GM18870 (cell line): ENCODE measurements around the gene DBH.

Experiments used
- ATAC-seq: cut with Tn5 transposase; IDR thresholded peaks from one replicate; pipeline ENCODE4 v1.9.1; 2021; ENCODE audit warnings: moderate library complexity; ENCODE audit not compliant: unreplicated experiment

Gene DBH

GRCh38 chr9:133696071-133696472 is 59.9 kb downstream of the DBH start:
- no peak for ATAC-seq

GRCh38 chr9:133699546-133699945 is 63.4 kb downstream of the DBH start:
- ATAC-seq, result no peak

DNA sequence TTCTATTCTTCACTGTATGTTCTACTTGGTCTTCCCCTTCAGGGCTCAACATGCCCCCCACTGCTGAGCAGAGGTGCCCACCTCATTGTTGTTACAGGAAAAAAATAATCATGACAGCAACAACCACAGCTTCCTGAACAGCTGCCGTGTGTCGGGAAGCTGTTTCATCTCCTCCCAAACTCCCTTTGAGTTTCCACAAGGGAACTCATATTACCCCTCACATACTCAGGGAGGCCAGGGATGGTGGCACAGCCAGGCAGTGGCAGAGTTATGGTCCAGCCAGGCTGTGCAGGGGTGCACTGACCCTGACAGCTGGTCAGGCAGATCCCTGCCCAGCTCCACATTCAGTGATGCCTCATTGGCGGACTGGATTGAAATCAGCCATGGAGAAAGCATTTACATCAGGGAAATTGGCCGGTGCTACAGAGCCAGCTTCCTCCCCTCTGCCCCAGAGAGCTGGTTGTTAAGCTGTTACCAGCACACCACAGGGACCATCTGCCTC is 64.7 kb downstream of the DBH start:
- no peak for ATAC-seq

DNA sequence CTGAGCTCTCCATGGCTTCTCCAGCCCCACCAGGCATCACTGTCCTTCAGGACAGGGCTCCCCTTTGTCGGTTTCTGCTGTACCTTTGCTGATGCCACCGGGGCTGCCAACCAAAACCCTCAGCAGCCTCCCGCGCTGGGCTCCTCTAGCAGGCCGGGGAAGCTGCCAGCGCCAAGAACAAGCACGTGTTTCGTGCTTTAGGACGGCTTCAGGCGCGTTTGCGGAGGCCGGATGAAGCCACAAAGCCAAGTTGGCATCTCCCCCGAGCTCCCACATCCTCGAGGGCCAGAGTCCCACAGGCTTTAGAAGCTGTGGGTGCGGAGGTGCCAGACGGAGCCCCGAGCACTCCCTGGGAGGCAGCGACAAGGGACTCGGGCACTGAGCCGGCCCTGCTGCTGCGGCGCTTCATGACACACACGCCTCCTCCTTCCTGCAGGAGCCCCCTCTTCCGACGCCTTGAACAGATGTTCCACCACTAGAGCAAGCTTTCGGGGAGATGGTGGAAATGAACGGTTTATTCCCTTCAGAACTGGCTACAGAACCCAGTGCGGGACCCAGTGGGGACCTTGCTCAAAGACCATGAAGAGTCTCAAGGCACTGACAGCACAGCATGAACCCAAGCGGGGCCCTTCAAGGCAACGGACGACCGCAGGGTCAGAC is 65.3 kb downstream of the DBH start:
- no peak for ATAC-seq

DNA sequence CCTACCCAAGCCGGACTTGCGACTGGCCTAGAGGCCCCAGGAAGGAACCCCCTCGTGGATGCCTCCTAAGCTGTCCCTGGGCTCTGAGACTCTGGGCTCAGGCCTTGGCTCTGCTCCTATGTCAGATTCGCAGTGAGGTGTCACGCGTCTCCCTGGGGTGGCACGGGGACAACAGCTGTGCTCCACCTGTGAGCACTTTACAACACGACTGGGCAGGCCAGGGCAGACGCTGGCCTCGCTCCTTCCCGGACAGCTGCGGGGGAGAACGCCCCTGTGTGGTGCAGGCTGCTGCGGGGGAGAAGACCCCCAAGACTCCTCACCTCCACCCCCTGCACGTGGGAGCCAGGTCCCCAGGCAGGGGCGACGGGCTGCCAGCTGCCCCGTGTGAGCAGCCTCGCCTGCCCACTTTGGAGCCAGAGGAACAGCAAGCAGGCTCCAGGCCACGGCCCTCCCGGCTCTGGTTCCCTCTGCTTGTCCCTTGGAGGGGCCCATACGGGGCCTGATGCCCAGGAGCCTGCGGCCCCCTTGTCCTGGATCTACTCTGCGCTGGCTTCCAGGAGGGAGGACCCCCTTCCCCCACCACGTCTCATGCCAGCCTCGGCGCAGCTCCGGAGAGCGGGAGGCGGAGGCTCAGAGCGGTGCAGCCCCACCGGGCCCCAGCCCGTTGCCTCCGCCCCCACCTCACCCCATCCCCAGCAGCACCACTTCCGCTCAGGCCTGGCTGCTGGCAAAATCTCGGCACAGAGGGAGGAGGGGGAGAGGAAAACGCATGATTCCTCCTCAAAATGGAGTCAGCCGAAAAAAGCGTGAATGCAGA is 66.0 kb downstream of the DBH start:
- ATAC-seq, result no peak

- ATAC-seq, result no peak
Measured at GRCh38 chr9:133702798-133703590, 66.8 kb downstream of the DBH start.

DNA sequence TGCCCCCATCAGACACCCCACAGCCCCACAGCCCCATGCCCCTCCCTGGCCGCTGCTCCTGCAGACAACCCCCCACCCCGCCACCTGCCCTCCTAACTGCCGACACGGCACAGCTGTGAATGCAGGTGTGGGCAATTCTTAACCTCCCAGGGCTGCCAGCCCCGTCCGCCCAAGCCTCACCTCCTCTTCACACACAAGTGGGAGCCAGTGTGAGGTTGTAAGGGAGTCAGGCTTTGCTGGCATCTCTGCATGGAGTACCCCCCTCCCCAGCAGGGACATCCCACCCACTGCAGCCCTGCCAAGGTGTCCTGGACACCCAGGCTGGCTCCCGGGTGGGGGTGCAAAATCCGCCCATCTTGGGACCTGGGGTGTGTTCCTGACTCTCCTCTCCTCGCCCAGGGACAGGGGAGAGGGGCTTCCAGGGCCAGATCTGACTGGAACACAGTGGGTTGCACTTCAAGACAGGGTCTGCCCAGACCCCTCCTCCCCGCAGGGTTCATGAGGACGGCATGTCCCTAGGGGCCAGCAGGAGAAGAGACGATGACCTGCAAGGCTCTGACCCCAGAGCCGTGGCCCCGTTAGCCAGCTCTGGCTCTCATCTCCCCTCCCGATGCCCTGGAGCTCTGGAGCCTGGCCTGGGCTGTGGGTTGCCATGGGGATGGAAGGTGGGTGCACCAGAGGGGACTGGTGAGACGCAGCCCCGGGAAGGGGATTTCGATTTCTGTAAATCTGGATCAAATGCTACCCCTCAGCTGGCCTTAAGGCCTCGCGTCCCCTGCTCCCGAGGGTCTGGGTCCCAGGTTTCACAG is 67.6 kb downstream of the DBH start:
- ATAC-seq, result no peak

- ATAC-seq, result no peak
Measured at GRCh38 chr9:133704711-133705181, 68.6 kb downstream of the DBH start.

GRCh38 chr9:133705576-133705975 is 69.4 kb downstream of the DBH start:
- ATAC-seq, result no peak

GRCh38 chr9:133706307-133707050 is 70.3 kb downstream of the DBH start:
- no peak for ATAC-seq

- no peak for ATAC-seq
Measured at GRCh38 chr9:133707065-133707762, 71.1 kb downstream of the DBH start.

DNA sequence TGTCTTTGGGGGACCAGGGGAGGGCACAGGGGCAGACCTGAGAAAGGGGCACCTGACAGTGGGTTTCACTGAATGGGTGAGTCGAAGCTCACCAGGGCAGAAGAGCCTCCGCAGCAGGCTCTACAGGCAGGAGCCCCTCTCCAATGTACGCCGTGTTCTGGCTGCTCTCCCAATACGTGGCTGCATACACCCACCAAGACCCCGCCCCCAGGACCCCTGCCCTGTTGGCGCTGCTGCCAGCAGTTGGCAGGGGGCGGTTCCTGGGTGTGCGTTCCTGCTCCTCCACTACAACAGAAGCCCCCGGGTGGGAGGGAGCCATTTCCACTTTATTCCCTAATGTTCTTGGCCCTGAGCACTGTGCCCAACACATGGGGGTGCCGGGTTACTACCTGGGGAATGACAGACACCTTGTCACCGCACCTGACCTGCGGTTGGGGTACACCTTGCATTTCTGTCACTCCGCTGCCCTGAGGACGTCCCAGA is 71.6 kb downstream of the DBH start:
- no peak for ATAC-seq

- no peak for ATAC-seq
Measured at GRCh38 chr9:133708246-133709014, 72.3 kb downstream of the DBH start.
